ENCODE data around the gene SLC9A9. TPM values are rescaled to one million over a fixed set of nuclear protein-coding genes. Genes with fewer than 3 reads are reported as not detected.

SLC9A9 gene
- total and polyA plus RNA-seq, 2 of the 8 experiments (the other 6 are each of a cell fraction or from before 2014, with no cell fraction given) = 0.48 to 1.1 TPM

GRCh38 chr3:143648218-143648617, 200.1 kb downstream of the SLC9A9 start:
- no peak overlapping the region for H4K91ac ChIP-seq (replicated peaks; ENCODE audit: insufficient read length, low read length)
- H4K5ac ChIP-seq (ENCODE audit: insufficient read length, low read depth, low read length) = no peak overlapping the region
- no peak overlapping the region for H2BK15ac ChIP-seq (ENCODE audit: low read length)
- H3K4me2 ChIP-seq (ENCODE audit: insufficient read depth in 1 of 2, low read depth in 2 of 2, low read length in 2 of 2) = no peak overlapping the region
- H3K9me3 ChIP-seq (ENCODE audit: insufficient read depth in 2 of 2, low read depth in 1 of 2, low read length in 1 of 2) = no peaks in the 10 kb centered on the region
- H3K27me3 ChIP-seq (replicated peaks in 1 of 4; ENCODE audit: control insufficient read depth in 3 of 4, extremely low read depth in 1 of 4, insufficient read depth in 3 of 4, low read length in 3 of 4) = no peaks in the 10 kb centered on the region
- no peak overlapping the region for H3K56ac ChIP-seq (replicated peaks; ENCODE audit: insufficient read length, low read depth, low read length)
- no peaks in the 10 kb centered on the region for H3K36me3 ChIP-seq (ENCODE audit: control insufficient read depth in 2 of 4, insufficient read depth in 4 of 4, low read length in 3 of 4)
- H3K23me2 ChIP-seq (ENCODE audit: low read depth, low read length) = no peaks in the 10 kb centered on the region; the same call in 1 of the 2 replicates
- no peaks in the 10 kb centered on the region; a peak in 1 of 7 replicates for H3K4me1 ChIP-seq (replicated peaks in 1 of 4; ENCODE audit: control insufficient read depth in 3 of 4, insufficient read depth in 4 of 4, low read length in 3 of 4)
- ChIA-PET CTCF (ENCODE audit: partially characterized antibody) (interaction anchor here (0.7 to 6.7 kb wide), 20 partner anchors 9 to 567 kb away, joined by 3 to 48 read pairs (median 5); partner anchors contain the start of gene CHST2), POLR2A (ENCODE audit: partially characterized antibody) (interaction anchor here (0.8 kb wide), 1 partner anchor 9 kb away, joined by 3 read pairs; no protein-coding TSS in a partner anchor)
- no peak overlapping the region for H3K9ac ChIP-seq (replicated peaks in 1 of 4; ENCODE audit: extremely low read depth in 1 of 4, low read depth in 3 of 4, low read length in 3 of 4)
- no peak overlapping the region for H3K14ac ChIP-seq (ENCODE audit: insufficient read length)
- no peaks in the 10 kb centered on the region for H3K79me2 ChIP-seq (ENCODE audit: control insufficient read depth in 1 of 2, insufficient read depth in 2 of 2, low read length in 2 of 2)
- no peak overlapping the region for H2BK12ac ChIP-seq (ENCODE audit: low read depth, low read length)
- H3K27ac ChIP-seq (ENCODE audit: low read depth, low read length) = no peak overlapping the region
- DNase-seq (ENCODE audit: low read depth in 1 of 2, low spot score in 2 of 2) = no peak
- no peak overlapping the region for H2BK5ac ChIP-seq (ENCODE audit: low read depth, low read length)
- no peak overlapping the region for H2AFZ ChIP-seq (ENCODE audit: low read length)
- H3K18ac ChIP-seq (ENCODE audit: extremely low read depth, low read length) = no peak overlapping the region
- H3K4ac ChIP-seq (replicated peaks; ENCODE audit: insufficient read length, low read depth, low read length) = no peak overlapping the region
- no peak overlapping the region for H2BK120ac ChIP-seq (replicated peaks; ENCODE audit: low read depth, low read length)
- no peak overlapping the region for H3K4me3 ChIP-seq (ENCODE audit: extremely low read depth in 1 of 4, insufficient read depth in 2 of 4, low read depth in 3 of 4, low read length in 4 of 4)
- H3K23ac ChIP-seq (ENCODE audit: insufficient read length) = no peak overlapping the region
- FAIRE-seq = no peak
- H2BK20ac ChIP-seq (ENCODE audit: low read length) = no peak overlapping the region
- 93% methylated on average over 14 of the region's 14 CpGs; no CpG with 5 or more reads in 1 of the 2 experiments for WGBS, 2 experiments (ENCODE audit: extremely low coverage in 1 of 2, insufficient coverage in 1 of 2, insufficient read length in 1 of 2, insufficient replicate concordance in 2 of 2, low coverage in 1 of 2, low lambda C conversion rate in 2 of 2, missing lambda C conversion rate in 1 of 2)
- H2AK5ac ChIP-seq (ENCODE audit: low read depth, low read length) = no peak overlapping the region
- no peak overlapping the region for H4K8ac ChIP-seq (ENCODE audit: extremely low read depth, insufficient read depth, low read length)
- no peaks in the 10 kb centered on the region for H3K79me1 ChIP-seq (ENCODE audit: low read depth, low read length)
- no peaks in the 10 kb centered on the region for H4K20me1 ChIP-seq (replicated peaks in 1 of 2; ENCODE audit: control insufficient read depth in 1 of 2, insufficient read depth in 2 of 2, low read length in 2 of 2)
- TF ChIP-seq SP4 (IDR thresholded peaks at IDR 0.05; ENCODE audit: low read length) (no peak), TCF12 (IDR thresholded peaks at IDR 0.05; ENCODE audit: low read depth, low read length) (no peak), TAF7 (optimal IDR thresholded peaks at IDR 0.05; ENCODE audit: borderline replicate concordance, low read depth, low read length) (no peak), GABPA (IDR thresholded peaks at IDR 0.05; ENCODE audit: borderline replicate concordance, insufficient read depth, low read length) (no peak), JUN (IDR thresholded peaks at IDR 0.05; ENCODE audit: low read depth, low read length) (no peak), BCL11A (IDR thresholded peaks at IDR 0.05; ENCODE audit: low read depth in 2 of 2, low read length in 2 of 2) (no peak), EZH2 (IDR thresholded peaks at IDR 0.05; ENCODE audit: low read depth, low read length, severe bottlenecking) (no peak), RBBP5 (IDR thresholded peaks at IDR 0.05; ENCODE audit: borderline replicate concordance, low read depth, low read length) (no peak), HDAC6 (IDR thresholded peaks at IDR 0.05; ENCODE audit: low read depth, low read length) (no peak)
